Neutrophil (primary cell): ENCODE data around the gene TTC1.

Experiments used
- H3K27ac ChIP-seq: fragments of 200-600 bp; sonication (generic); 2 replicates; pipeline ENCODE4 v1.5.1; 2016; ENCODE audit warnings: mild to moderate bottlenecking, moderate library complexity
- H3K27me3 ChIP-seq: fragments of 200-600 bp; sonication (generic); 2 replicates; pipeline ENCODE4 v1.6.0; 2016; ENCODE audit warnings: mild to moderate bottlenecking
- H3K36me3 ChIP-seq: fragments of 200-600 bp; sonication (generic); 2 replicates; pipeline ENCODE4 v1.5.1; 2017
- H3K4me1 ChIP-seq, 2 experiments: fragments of 200-600 bp in 1 of 2; sonication (generic) in 1 of 2; 1 replicate in 1 of 2; 2 replicates in 1 of 2; pipeline versions ENCODE4 v1.5.1 to v1.6.1; 2013 to 2016; ENCODE audit warnings: low read depth in 1 of 2, low read length in 1 of 2, mild to moderate bottlenecking in 1 of 2, moderate library complexity in 1 of 2; ENCODE audit not compliant: control insufficient read depth in 1 of 2, insufficient read depth in 1 of 2
- H3K4me3 ChIP-seq, 2 experiments: fragments of 200-600 bp in 1 of 2; sonication (generic) in 1 of 2; 1 replicate in 1 of 2; 2 replicates in 1 of 2; pipeline ENCODE4 v1.5.1; 2013 to 2016; ENCODE audit warnings: low read depth in 1 of 2, low read length in 1 of 2, mild to moderate bottlenecking in 1 of 2, moderate library complexity in 1 of 2
- H3K9me3 ChIP-seq: fragments of 200-600 bp; sonication (generic); 2 replicates; pipeline ENCODE4 v1.5.1; 2016
- TF ChIP-seq, protein P1 (sequence below): fragments of 200-600 bp; sonication (generic); IDR thresholded peaks from 2 replicates; pipeline ENCODE4 v1.5.1; 2016; ENCODE audit warnings: antibody characterized with exemption

The TTC1 gene, protein sequence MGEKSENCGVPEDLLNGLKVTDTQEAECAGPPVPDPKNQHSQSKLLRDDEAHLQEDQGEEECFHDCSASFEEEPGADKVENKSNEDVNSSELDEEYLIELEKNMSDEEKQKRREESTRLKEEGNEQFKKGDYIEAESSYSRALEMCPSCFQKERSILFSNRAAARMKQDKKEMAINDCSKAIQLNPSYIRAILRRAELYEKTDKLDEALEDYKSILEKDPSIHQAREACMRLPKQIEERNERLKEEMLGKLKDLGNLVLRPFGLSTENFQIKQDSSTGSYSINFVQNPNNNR

DNA sequence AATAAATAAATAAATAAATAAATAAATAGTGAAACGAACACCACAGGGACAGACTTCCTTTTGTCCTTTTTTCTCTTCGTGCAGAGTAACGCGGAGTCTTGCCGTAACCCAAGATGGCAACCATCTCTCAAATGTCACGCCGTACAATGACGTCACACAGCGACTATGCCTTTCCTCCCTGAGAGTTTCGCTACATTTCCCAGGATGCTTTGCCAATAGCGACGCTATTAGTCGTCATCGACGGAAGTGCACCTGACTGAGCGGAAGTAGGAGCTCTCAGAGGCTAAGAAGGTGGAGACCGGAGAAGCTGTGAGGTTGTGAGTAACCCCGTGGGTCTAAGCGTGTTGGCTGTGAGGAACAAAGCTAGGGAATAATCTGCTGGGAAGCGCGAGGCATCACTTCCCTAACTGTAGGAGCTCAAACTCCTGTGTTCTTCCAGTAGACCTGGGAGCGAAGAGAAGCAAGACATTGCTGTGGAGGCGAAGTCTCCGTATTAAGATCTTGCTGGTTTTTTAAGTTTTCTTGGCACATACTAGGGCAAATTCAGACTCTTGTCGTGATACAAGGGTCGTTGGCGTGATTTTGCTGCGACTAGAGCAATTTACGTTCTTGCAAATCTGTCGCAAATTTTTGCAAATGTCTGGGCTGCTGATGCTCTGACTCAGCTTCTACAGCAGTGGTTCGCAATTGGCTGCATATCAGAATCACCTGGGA is at the start of gene TTC1:
Gene TTC1 (plus strand): TSS at position 263 of the 714 bp plus-strand sequence. CDS start 1,390 bp downstream, outside the sequence.
- Histone ChIP-seq H3K27me3 (no peaks in the 10 kb centered on the region), H3K27ac (peak within 1 kb of the TSS; percentile 87), H3K36me3 (peaks cover 28% of the 10 kb centered on the region), H3K4me1 (peaks cover 21 to 22% of the 10 kb centered on the region in 2 experiments), H3K9me3 (no peaks in the 10 kb centered on the region), H3K4me3 (peak within 1 kb of the TSS; percentile 78 to 93)
- TF ChIP-seq, protein P1, sequence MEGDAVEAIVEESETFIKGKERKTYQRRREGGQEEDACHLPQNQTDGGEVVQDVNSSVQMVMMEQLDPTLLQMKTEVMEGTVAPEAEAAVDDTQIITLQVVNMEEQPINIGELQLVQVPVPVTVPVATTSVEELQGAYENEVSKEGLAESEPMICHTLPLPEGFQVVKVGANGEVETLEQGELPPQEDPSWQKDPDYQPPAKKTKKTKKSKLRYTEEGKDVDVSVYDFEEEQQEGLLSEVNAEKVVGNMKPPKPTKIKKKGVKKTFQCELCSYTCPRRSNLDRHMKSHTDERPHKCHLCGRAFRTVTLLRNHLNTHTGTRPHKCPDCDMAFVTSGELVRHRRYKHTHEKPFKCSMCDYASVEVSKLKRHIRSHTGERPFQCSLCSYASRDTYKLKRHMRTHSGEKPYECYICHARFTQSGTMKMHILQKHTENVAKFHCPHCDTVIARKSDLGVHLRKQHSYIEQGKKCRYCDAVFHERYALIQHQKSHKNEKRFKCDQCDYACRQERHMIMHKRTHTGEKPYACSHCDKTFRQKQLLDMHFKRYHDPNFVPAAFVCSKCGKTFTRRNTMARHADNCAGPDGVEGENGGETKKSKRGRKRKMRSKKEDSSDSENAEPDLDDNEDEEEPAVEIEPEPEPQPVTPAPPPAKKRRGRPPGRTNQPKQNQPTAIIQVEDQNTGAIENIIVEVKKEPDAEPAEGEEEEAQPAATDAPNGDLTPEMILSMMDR: peak; percentile 18

GRCh38 chr5:159961176-159962160 is 47.5 kb upstream of the TTC1 start:
- Histone ChIP-seq H3K4me3 (no peak overlapping the region), H3K4me1 (no peaks in the 10 kb centered on the region), H3K9me3 (no peaks in the 10 kb centered on the region), H3K36me3 (no peaks in the 10 kb centered on the region), H3K27ac (no peak overlapping the region), H3K27me3 (peaks cover 22% of the 10 kb centered on the region)
- TF ChIP-seq, protein P1: no peak

- H3K9me3 ChIP-seq: no peaks in the 10 kb centered on the region
- H3K36me3 ChIP-seq: no peaks in the 10 kb centered on the region
- H3K4me3 ChIP-seq: no peak overlapping the region
- peaks cover 30% of the 10 kb centered on the region for H3K27me3 ChIP-seq
- H3K27ac ChIP-seq: no peak overlapping the region
- H3K4me1 ChIP-seq: no peaks in the 10 kb centered on the region
- TF ChIP-seq, protein P1: no peak
Observed at GRCh38 chr5:159962214-159962613, 46.7 kb upstream of the TTC1 start.

GRCh38 chr5:159963935-159964334 is 45.0 kb upstream of the TTC1 start:
- Histone ChIP-seq H3K27ac (no peak overlapping the region), H3K27me3 (peaks cover 47% of the 10 kb centered on the region), H3K4me3 (no peak overlapping the region), H3K4me1 (no peaks in the 10 kb centered on the region), H3K9me3 (no peaks in the 10 kb centered on the region), H3K36me3 (no peaks in the 10 kb centered on the region)
- TF ChIP-seq, protein P1: no peak
